Measurements from ENCODE around the gene MBD3.

MBD3 gene

DNA sequence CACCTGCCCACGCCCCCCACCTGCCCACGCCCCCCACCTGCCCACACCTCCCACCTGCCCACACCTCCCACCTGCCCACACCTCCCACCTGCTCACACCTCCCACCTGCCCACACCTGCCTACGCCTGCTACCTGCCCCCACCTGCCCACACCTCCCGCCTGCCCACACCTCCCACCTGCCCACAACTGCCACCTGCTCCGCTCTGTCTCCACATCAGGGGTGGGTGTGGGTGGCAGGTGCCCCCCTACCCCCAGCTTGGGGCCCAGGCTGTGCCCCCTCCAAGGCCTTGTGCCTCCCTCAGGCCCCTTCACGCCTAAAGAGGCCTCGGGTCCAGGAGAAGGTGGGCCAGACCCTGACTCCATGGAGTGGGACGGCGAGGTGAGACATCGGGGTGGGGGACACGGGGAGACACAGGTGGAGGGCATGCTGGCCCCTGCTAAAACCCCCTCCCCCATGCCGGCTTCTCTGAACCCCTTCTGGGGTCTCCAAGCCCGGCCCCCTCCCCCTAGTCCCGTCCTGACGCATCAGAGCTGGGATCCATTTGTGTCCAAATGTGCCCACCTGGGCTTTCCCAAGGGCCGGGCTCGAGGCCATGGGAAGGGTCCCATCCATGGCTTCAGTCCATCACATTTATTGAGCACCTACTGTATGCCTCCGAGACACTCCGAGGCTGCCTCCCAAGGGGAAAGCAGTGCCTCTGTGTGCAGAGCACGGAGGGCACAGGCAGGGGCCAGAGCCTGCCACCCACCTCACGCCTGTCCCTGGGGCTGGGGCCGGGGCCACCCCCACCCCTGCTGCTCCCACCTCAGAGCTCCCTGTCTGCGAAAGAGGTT is 63.9 kb downstream of the MBD3 start:
- no peaks in the 10 kb centered on the region for H3K9me3 ChIP-seq (ENCODE audit: control insufficient read depth in 2 of 2, low read length in 2 of 2)
- H3K4me3 ChIP-seq (ENCODE audit: low read length in 2 of 2): no peak overlapping the region
- no peak overlapping the region for H3K27ac ChIP-seq (ENCODE audit: low read depth in 2 of 2, low read length in 2 of 2)
- H3K9ac ChIP-seq (ENCODE audit: low read depth in 1 of 2, low read length in 2 of 2): no peak overlapping the region
- no peaks in the 10 kb centered on the region for H3K36me3 ChIP-seq (ENCODE audit: control insufficient read depth in 2 of 2, insufficient read depth in 2 of 2, low read length in 2 of 2)
- peaks cover 17 to 20% of the 10 kb centered on the region in 2 donors for H3K27me3 ChIP-seq (ENCODE audit: control insufficient read depth in 2 of 2, insufficient read depth in 2 of 2, low read length in 2 of 2)
- H3K4me1 ChIP-seq (ENCODE audit: control insufficient read depth in 2 of 2, insufficient read depth in 2 of 2, low read length in 2 of 2): no peaks in the 10 kb centered on the region

DNA sequence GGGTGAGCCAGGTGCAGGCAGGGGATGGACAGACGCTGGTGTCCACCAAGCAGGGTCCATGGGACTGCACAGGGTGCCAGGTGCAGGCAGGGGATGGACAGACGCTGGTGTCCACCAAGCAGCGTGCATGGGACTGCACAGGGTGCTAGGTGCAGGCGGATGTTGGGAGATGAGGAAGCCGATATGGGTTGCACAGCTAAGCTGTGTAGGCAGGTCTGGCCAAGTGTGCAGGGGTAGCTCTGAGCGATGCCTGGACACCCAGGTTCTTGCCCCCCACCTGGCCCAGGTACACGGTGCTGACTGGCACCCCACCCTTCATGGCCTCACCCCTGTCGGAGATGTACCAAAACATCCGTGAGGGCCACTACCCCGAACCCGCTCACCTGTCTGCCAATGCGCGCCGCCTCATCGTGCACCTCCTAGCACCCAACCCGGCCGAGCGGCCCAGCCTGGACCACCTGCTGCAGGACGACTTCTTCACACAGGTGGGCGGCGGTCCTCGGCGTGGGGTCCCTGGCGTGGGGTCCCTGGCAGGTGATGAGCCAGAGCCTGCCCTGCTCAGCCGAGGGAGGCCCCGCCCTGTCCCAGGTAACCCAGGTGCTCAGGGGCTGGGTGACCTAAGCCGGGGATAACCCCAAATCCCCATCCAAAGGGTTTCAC is 64.9 kb downstream of the MBD3 start:
- Histone ChIP-seq H3K9me3 (ENCODE audit: control insufficient read depth in 2 of 2, low read length in 2 of 2) (no peaks in the 10 kb centered on the region), H3K27me3 (ENCODE audit: control insufficient read depth in 2 of 2, insufficient read depth in 2 of 2, low read length in 2 of 2) (peaks cover 22 to 28% of the 10 kb centered on the region in 2 donors), H3K4me3 (ENCODE audit: low read length in 2 of 2) (no peak overlapping the region), H3K4me1 (ENCODE audit: control insufficient read depth in 2 of 2, insufficient read depth in 2 of 2, low read length in 2 of 2) (no peaks in the 10 kb centered on the region), H3K9ac (ENCODE audit: low read depth in 1 of 2, low read length in 2 of 2) (no peak overlapping the region), H3K36me3 (ENCODE audit: control insufficient read depth in 2 of 2, insufficient read depth in 2 of 2, low read length in 2 of 2) (no peaks in the 10 kb centered on the region), H3K27ac (ENCODE audit: low read depth in 2 of 2, low read length in 2 of 2) (no peak overlapping the region)

DNA sequence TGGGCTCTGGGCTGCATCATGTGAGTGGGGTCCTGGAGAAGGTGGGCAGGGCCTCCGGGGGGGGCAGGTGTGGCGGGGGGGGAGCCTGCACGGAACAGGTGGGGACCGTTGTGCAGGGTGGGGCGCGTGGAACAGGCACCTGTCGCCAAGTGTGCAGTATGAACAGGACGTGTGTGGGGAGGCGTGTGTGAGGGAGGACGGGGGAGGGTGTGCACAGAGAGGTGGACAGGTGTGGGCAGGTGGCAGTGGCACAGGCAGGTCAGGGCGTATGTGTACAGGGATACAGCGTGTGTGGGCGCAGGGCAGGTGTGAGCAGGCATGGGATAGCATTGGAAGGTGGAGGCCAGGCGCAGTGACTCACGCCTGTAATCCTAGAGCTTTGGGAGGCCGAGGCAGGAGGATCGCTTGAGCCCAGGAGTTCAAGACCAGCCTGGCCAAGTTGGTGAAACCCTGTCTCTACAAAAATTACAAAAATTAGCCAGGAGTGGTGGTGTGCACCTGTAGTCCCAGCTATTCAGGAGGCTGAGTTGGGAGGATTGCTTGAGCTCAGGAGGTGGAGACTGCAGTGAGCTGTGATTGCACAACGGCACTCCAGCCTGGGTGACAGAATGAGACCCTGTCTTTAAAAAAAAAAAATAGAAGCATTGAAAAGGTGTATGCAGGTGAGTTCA is 65.6 kb downstream of the MBD3 start:
- no peaks in the 10 kb centered on the region for H3K9me3 ChIP-seq (ENCODE audit: control insufficient read depth in 2 of 2, low read length in 2 of 2)
- H3K4me1 ChIP-seq (ENCODE audit: control insufficient read depth in 2 of 2, insufficient read depth in 2 of 2, low read length in 2 of 2): no peaks in the 10 kb centered on the region
- H3K9ac ChIP-seq (ENCODE audit: low read depth in 1 of 2, low read length in 2 of 2): no peak overlapping the region
- H3K36me3 ChIP-seq (ENCODE audit: control insufficient read depth in 2 of 2, insufficient read depth in 2 of 2, low read length in 2 of 2): no peaks in the 10 kb centered on the region
- no peak overlapping the region for H3K27ac ChIP-seq (ENCODE audit: low read depth in 2 of 2, low read length in 2 of 2)
- H3K27me3 ChIP-seq (ENCODE audit: control insufficient read depth in 2 of 2, insufficient read depth in 2 of 2, low read length in 2 of 2): peaks cover 24 to 30% of the 10 kb centered on the region in 2 donors
- H3K4me3 ChIP-seq (ENCODE audit: low read length in 2 of 2): no peak overlapping the region

DNA sequence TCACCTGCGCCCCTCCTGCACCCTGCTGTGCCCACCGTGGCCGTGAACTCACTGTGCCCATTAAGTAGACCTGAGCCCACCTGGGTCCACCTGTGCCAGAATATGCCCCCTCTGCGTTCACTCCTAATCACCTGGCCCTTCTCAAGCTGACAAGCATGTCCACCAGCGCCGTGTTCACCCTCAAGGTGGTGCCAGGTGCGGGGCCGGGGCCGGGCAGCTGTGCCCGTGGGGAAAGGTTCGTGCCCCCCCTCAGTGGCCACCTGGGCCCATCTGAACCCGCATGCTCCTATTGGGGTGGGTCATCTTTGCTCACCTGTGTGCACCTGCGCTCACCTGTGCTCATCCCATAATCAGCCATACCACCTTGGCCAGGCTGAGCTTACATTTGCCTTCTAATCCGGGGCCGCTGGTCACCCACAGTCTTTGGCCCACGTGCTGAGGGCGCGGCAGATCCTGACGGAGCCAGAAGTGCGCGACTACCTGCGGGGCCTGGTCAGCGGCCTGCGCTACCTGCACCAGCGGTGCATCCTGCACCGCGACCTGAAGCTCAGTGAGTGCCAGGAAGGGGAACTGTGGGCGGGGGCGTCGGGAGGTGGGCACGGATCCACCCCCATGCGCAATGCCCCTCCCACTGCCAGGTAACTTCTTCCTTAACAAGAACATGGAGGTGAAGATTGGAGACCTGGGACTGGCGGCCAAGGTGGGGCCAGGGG is 66.4 kb downstream of the MBD3 start:
- Histone ChIP-seq H3K36me3 (ENCODE audit: control insufficient read depth in 2 of 2, insufficient read depth in 2 of 2, low read length in 2 of 2) (no peaks in the 10 kb centered on the region), H3K27ac (ENCODE audit: low read depth in 2 of 2, low read length in 2 of 2) (no peak overlapping the region), H3K9me3 (ENCODE audit: control insufficient read depth in 2 of 2, low read length in 2 of 2) (no peaks in the 10 kb centered on the region), H3K4me3 (ENCODE audit: low read length in 2 of 2) (no peak overlapping the region), H3K27me3 (ENCODE audit: control insufficient read depth in 2 of 2, insufficient read depth in 2 of 2, low read length in 2 of 2) (peaks cover 24 to 30% of the 10 kb centered on the region in 2 donors), H3K9ac (ENCODE audit: low read depth in 1 of 2, low read length in 2 of 2) (no peak overlapping the region), H3K4me1 (ENCODE audit: control insufficient read depth in 2 of 2, insufficient read depth in 2 of 2, low read length in 2 of 2) (no peaks in the 10 kb centered on the region)

DNA sequence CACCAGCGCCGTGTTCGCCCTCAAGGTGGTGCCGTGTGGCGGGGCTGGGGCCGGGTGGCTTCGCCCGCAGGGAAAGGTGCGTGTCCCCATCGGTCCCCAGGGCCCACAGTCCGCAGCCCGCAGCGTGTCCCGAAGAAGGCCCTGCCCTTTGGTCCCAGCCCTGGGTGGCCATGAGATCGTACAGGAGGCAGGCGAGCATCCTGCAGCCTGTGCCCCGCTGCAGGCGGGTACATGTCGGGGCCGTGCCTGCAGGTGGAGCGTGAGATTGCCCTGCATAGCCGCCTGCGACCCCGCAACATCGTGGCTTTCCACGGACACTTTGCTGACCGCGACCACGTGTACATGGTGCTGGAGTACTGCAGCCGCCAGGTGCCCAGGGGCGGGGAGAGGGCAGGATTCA is 67.3 kb downstream of the MBD3 start:
- Histone ChIP-seq H3K27ac (ENCODE audit: low read depth in 2 of 2, low read length in 2 of 2) (no peak overlapping the region), H3K9ac (ENCODE audit: low read depth in 1 of 2, low read length in 2 of 2) (no peak overlapping the region), H3K4me3 (ENCODE audit: low read length in 2 of 2) (no peak overlapping the region), H3K4me1 (ENCODE audit: control insufficient read depth in 2 of 2, insufficient read depth in 2 of 2, low read length in 2 of 2) (no peaks in the 10 kb centered on the region), H3K9me3 (ENCODE audit: control insufficient read depth in 2 of 2, low read length in 2 of 2) (no peaks in the 10 kb centered on the region), H3K36me3 (ENCODE audit: control insufficient read depth in 2 of 2, insufficient read depth in 2 of 2, low read length in 2 of 2) (no peaks in the 10 kb centered on the region), H3K27me3 (ENCODE audit: control insufficient read depth in 2 of 2, insufficient read depth in 2 of 2, low read length in 2 of 2) (peaks cover 24 to 30% of the 10 kb centered on the region in 2 donors)

DNA sequence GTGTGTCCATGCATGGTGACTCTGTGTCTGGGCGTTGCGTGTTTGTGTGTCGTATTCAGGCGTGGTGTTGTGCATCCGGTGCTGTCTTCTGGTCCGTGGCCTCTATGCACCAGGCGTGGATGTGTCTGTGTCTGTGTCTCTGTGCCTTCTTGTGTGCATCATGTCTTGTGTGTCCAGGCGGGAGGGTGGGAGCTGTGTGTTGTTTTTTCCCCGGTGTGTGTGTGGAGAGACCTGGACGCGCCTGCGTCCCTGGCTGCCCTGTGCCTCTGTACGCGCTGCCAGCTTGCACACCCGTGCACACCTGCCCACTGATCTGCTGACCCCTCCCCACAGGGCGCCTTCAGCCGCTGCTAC is 67.7 kb downstream of the MBD3 start:
- H3K9me3 ChIP-seq (ENCODE audit: control insufficient read depth in 2 of 2, low read length in 2 of 2): no peaks in the 10 kb centered on the region
- peaks cover 24 to 30% of the 10 kb centered on the region in 2 donors for H3K27me3 ChIP-seq (ENCODE audit: control insufficient read depth in 2 of 2, insufficient read depth in 2 of 2, low read length in 2 of 2)
- H3K27ac ChIP-seq (ENCODE audit: low read depth in 2 of 2, low read length in 2 of 2): no peak overlapping the region
- no peak overlapping the region for H3K4me3 ChIP-seq (ENCODE audit: low read length in 2 of 2)
- H3K4me1 ChIP-seq (ENCODE audit: control insufficient read depth in 2 of 2, insufficient read depth in 2 of 2, low read length in 2 of 2): no peaks in the 10 kb centered on the region
- H3K9ac ChIP-seq (ENCODE audit: low read depth in 1 of 2, low read length in 2 of 2): no peak overlapping the region
- H3K36me3 ChIP-seq (ENCODE audit: control insufficient read depth in 2 of 2, insufficient read depth in 2 of 2, low read length in 2 of 2): no peaks in the 10 kb centered on the region

DNA sequence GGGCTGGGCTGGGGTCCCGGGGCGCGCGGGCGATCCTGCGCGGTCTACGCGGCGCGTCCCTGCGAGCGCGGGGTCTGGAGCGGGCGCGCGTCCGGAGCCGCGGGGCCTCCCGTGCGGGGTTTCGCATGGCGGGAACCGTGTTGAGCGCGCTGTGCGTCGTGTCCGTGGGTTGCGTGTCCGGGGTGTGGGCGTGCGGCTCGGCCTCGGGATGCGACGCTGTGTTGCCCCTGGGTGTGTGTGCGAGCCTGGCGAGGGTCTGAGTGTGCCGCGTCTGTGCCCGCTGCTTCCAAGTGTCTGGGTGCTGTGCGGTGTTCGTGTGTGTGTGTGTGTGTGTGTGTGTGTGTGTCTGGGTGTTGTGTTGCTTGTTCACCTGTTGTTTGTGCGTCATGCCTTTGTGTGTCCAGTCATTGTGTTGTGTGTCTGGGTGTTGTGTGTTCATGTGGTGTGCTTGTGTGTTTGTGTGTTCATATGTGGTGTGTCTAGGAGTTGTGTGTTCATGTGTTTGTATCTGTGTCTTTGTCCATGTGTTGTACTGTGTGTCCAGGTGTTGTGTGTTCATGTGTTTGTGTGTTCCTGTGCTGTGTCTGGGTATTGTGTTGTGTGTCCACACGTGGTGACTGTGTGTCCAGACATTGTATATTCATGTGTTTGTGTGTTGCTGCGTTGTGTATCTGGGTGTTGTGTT is 68.2 kb downstream of the MBD3 start:
- no peaks in the 10 kb centered on the region for H3K36me3 ChIP-seq (ENCODE audit: control insufficient read depth in 2 of 2, insufficient read depth in 2 of 2, low read length in 2 of 2)
- H3K4me1 ChIP-seq (ENCODE audit: control insufficient read depth in 2 of 2, insufficient read depth in 2 of 2, low read length in 2 of 2): no peaks in the 10 kb centered on the region
- H3K9ac ChIP-seq (ENCODE audit: low read depth in 1 of 2, low read length in 2 of 2): no peak overlapping the region
- no peaks in the 10 kb centered on the region for H3K9me3 ChIP-seq (ENCODE audit: control insufficient read depth in 2 of 2, low read length in 2 of 2)
- peaks cover 24 to 30% of the 10 kb centered on the region in 2 donors for H3K27me3 ChIP-seq (ENCODE audit: control insufficient read depth in 2 of 2, insufficient read depth in 2 of 2, low read length in 2 of 2)
- no peak overlapping the region for H3K4me3 ChIP-seq (ENCODE audit: low read length in 2 of 2)
- no peak overlapping the region for H3K27ac ChIP-seq (ENCODE audit: low read depth in 2 of 2, low read length in 2 of 2)
